Brain microvascular endothelial cell (primary cell): ENCODE measurements around the gene ASIC3.
"Not testable (repeated sequence)": the region's sequence is repeated elsewhere in the genome, so short reads cannot be mapped to it uniquely, and the experiment has no call there.

Experiments used
- DNase-seq: peaks from one replicate; pipeline ENCODE4 v3.0.0-alpha.2; 2020
- H3K27ac ChIP-seq: fragments of 250-450 bp; sonication (Bioruptor Pico); 2 replicates; pipeline ENCODE4 v1.5.1; 2020; ENCODE audit warnings: mild to moderate bottlenecking, moderate library complexity
- H3K27me3 ChIP-seq: fragments of 250-450 bp; sonication (Bioruptor Pico); replicated peaks from 2 replicates; pipeline ENCODE4 v1.5.1; 2020; ENCODE audit warnings: mild to moderate bottlenecking
- H3K36me3 ChIP-seq: fragments of 250-450 bp; sonication (Bioruptor Pico); replicated peaks from 2 replicates; pipeline ENCODE4 v1.5.1; 2020; ENCODE audit warnings: mild to moderate bottlenecking
- H3K4me3 ChIP-seq: 2 replicates; pipeline ENCODE4 v1.5.1; 2011; ENCODE audit warnings: low read depth, mild to moderate bottlenecking, control low read depth, low read length, moderate library complexity
- CTCF ChIP-seq: IDR thresholded peaks from 2 replicates; pipeline ENCODE4 v1.5.1; 2011; ENCODE audit warnings: low read depth, mild to moderate bottlenecking, moderate library complexity, low read length, control low read depth, inconsistent platforms; ENCODE audit errors: missing control alignments
- in situ Hi-C: cut with HindIII; loops from 2 replicates; pipeline ENCODE4 v1.10.0; 2017; ENCODE audit warnings: low sequenced_read_pairs, low pct_ligation_motif_present

ASIC3 gene

DNA sequence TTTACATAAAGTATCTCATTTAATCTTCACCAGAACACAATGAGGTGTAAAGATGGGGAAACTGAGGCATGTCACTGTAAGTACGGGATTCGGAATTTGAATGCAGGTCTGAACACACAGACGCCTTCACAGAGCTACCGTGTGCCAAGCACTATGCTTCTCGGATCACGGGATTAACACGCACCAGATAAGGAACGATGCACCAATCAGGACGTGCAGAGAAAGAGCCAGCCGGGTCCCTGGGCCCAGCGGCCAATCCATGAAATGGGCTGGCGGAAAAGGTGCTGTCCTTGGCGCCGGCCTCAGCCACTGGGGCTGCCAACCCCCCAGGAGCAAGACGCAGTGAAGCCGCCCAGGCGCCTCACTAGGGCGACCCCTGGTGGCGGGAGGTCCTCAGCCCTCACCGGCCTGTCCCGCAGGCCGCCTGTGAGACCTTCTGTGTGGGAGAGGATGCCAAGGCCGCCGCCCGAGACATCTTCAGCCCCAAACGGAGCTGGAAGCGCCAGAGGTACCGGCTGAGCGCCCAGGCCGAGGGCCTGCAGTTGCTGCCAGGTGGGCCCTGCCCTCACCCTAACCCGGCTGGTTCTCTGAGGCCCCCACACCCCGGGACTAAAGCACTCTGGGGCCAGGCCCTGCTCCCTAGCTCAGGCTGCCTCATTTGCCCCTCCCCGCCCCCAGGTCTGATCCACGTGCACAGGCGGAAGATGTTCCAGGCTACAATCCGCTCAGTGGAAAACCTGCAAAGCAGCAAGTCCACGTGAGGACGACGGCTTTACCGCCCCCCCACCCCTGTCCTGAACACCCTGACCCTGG lies 39.6 kb upstream of the ASIC3 start:
- TF ChIP-seq CTCF: peak; percentile 85

GRCh38 chr7:151009327-151010036 lies 38.8 kb upstream of the ASIC3 start:
- Histone ChIP-seq H3K36me3 (no peaks in the 10 kb centered on the region), H3K27ac (no peak overlapping the region), H3K27me3 (peaks cover 6% of the 10 kb centered on the region), H3K4me3 (no peak overlapping the region)
- no peak for DNase-seq
- in situ Hi-C loops: no loop called here
- no peak for TF ChIP-seq CTCF

More for the DNA sequence above, 39.6 kb upstream of the ASIC3 start:
- peaks cover 6% of the 10 kb centered on the region for H3K27me3 ChIP-seq
- no peak overlapping the region for H3K27ac ChIP-seq
- no peak for DNase-seq
- peak overlapping the region; percentile 2 for H3K4me3 ChIP-seq
- H3K36me3 ChIP-seq: no peaks in the 10 kb centered on the region
- in situ Hi-C loops: no loop called here

GRCh38 chr7:151010037-151010306 lies 38.4 kb upstream of the ASIC3 start:
- Histone ChIP-seq H3K27me3 (peaks cover 6% of the 10 kb centered on the region), H3K4me3 (no peak overlapping the region)
- in situ Hi-C loops: no loop called here

DNA sequence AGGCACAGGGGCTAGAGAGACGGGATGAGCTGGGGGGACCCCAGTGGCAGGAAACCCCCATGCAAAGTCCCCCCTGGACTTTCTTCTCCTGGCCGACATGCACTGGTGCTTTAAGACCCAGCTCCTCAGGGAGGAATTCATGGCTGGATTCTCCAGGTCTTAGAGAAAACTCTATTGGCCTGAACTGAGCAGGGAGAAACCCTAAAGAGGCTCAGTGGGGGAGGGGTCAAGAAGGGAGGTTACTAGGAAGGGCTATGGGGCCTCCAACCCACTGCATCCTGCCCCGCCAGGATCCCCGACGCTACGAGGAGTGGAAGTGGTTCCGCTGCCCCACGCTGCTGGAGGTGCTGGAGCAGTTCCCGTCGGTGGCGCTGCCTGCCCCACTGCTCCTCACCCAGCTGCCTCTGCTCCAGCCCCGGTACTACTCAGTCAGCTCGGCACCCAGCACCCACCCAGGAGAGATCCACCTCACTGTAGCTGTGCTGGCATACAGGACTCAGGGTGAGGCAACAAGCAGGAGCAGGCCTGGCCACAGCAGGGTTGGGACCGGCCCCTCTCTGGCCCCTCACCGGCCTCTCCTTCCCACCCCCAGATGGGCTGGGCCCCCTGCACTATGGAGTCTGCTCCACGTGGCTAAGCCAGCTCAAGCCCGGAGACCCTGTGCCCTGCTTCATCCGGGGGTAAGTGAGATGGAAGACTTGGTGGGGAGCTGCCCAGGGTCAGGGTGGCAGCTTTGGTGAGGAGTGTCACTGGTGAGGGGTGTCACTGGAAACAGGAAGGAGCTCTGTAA lies 37.8 kb upstream of the ASIC3 start:
- no peak for DNase-seq
- no peak overlapping the region for H3K4me3 ChIP-seq
- no peak overlapping the region for H3K27ac ChIP-seq
- H3K27me3 ChIP-seq: peaks cover 6% of the 10 kb centered on the region
- in situ Hi-C loops: no loop called here
- no peaks in the 10 kb centered on the region for H3K36me3 ChIP-seq
- TF ChIP-seq CTCF: no peak

More at GRCh38 chr7:151010037-151010306, 38.4 kb upstream of the ASIC3 start:
- no peaks in the 10 kb centered on the region for H3K36me3 ChIP-seq
- DNase-seq: no peak
- no peak for TF ChIP-seq CTCF
- no peak overlapping the region for H3K27ac ChIP-seq

DNA sequence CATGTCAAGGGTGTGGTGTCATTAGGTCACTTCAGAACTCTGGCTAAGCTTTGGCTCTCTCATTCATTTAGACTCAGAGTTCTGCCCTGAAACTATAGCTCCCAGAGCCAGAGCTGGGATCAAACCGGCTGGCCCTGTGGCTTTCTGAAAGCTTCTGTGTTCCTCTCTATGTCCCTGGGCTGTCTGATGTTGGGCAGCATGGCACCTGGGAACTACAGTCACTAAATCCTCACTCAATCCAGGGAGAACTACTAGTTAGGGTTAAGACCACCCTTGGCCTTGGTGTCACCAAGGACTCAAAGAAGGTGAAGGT lies 37.3 kb upstream of the ASIC3 start:
- DNase-seq: no peak
- Histone ChIP-seq H3K27ac (no peak overlapping the region), H3K36me3 (no peaks in the 10 kb centered on the region), H3K4me3 (no peak overlapping the region), H3K27me3 (peaks cover 6% of the 10 kb centered on the region)
- in situ Hi-C loops: no loop called here
- no peak for TF ChIP-seq CTCF

DNA sequence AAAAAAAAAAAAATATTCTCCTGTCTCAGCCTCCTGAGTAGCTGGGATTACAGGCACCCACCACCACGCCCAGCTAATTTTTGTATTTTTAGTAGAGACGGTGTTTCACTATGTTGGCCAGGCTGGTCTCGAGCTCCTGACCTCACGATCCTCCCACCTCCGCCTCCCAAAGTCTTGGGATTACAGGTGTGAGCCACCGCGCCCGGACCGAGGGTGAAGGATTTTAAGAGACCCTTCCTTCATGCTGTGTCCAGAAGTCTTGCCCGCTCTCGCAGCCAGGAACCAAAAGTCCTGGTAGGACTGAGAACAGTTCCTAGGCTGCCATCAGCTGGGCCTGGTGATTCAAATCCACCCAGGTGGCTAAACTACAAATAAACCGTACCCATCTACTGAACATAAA lies 36.7 kb upstream of the ASIC3 start:
- H3K27me3 ChIP-seq, H3K4me3 ChIP-seq, H3K27ac ChIP-seq, H3K36me3 ChIP-seq, DNase-seq, in situ Hi-C loops: not testable (repeated sequence)
